ENCODE results near the gene TMEM63C.

Gene TMEM63C

DNA sequence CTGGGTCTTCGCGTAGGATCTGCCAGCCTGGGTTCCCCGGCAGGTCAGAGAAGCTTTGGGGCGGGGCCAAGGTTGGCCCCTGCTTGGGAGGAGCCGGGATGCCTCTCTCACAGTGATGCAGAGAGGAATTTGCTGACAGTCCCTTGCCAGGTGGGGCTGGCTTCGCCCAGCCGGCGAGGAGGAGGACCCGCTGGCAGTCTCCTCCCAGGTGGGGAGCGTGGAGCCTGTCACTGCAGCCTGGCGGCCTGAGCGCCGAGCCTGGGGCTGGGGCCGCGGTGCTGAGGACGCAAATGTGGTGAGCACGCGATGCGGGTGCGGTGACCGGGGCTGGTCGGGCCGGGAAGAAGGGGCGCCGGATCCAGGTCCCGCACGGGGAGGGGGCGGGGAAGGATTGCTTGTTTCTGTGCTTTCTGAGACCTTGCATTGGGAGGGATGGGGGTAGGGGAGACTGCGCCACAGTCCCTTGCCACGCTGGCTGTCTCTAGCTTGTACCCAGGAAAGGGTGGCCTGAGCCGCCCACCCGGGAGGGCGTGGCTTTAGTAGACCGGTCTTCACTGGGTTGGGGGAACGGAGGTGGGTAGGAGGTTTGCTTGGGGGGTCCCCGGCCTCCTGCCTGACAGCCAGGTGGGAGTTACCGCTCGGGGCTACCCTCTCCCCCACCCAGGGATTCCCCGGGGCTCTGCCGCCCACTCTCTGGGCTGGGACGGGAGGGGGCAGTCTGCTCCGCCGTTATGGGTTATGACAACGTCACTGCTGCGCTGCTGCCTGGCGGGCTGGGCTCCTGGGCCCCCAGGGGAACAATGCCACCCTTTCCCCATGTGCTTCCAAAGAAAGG is at the start of gene TMEM63C:
TMEM63C (plus strand) TSS at position 196 of the 835 bp plus-strand sequence. CDS start 37,016 bp downstream, outside the sequence.
- peak; percentile 56 for DNase-seq (ENCODE audit: low read depth)
- no peak for TF ChIP-seq CTCF (IDR thresholded peaks at IDR 0.05; ENCODE audit: insufficient read depth, low read depth, low read length, missing control alignments)
- peak within 1 kb of the TSS; percentile 13 for H3K4me3 ChIP-seq (ENCODE audit: low read depth, low read length)

GRCh38 chr14:77131871-77132486 is 49.6 kb upstream of the TMEM63C start:
- no peak overlapping the region for H3K4me3 ChIP-seq (ENCODE audit: low read depth, low read length)
- DNase-seq (ENCODE audit: low read depth), result no peak
- peak; percentile 7 for TF ChIP-seq CTCF (IDR thresholded peaks at IDR 0.05; ENCODE audit: insufficient read depth, low read depth, low read length, missing control alignments)

GRCh38 chr14:77133720-77134338 is 47.8 kb upstream of the TMEM63C start:
- H3K4me3 ChIP-seq (ENCODE audit: low read depth, low read length), result no peak overlapping the region
- DNase-seq (ENCODE audit: low read depth), result peak; percentile 67
- no peak for TF ChIP-seq CTCF (IDR thresholded peaks at IDR 0.05; ENCODE audit: insufficient read depth, low read depth, low read length, missing control alignments)

DNA sequence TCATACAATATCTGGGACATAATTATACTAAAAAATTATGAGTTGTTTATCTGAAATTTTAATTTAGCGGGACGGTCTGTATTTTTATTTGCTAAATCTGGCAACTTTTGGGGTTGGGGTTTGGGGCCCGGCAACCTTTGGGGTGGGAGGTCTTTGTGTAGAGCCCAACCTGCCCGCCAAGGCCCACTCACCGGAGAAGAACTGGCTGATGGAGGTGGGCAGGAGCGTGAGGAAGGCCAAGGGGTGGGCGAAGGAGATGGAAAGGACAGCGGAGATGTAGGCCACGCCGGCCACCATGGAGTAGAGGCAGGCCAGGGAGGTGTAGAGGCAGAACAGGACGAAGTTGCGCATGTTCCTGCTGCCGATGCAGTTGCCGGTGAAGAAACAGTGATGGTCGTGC is 42.6 kb upstream of the TMEM63C start:
- no peak for DNase-seq (ENCODE audit: low read depth)
- H3K4me3 ChIP-seq (ENCODE audit: low read depth, low read length), result no peak overlapping the region
- no peak for TF ChIP-seq CTCF (IDR thresholded peaks at IDR 0.05; ENCODE audit: insufficient read depth, low read depth, low read length, missing control alignments)

GRCh38 chr14:77139540-77140358 is 41.8 kb upstream of the TMEM63C start:
- peak; percentile 34 for DNase-seq (ENCODE audit: low read depth)
- peak; percentile 51 for TF ChIP-seq CTCF (IDR thresholded peaks at IDR 0.05; ENCODE audit: insufficient read depth, low read depth, low read length, missing control alignments)

More at GRCh38 chr14:77139540-77140358, 41.8 kb upstream of the TMEM63C start:
- no peak overlapping the region for H3K4me3 ChIP-seq (ENCODE audit: low read depth, low read length)

Measured in GM12865 (cell line).